Measurements from ENCODE around the gene ZBTB2.
"Not testable (repeated sequence)": the region's sequence is repeated elsewhere in the genome, so short reads cannot be mapped to it uniquely, and the experiment has no call there.

The ZBTB2 gene

DNA sequence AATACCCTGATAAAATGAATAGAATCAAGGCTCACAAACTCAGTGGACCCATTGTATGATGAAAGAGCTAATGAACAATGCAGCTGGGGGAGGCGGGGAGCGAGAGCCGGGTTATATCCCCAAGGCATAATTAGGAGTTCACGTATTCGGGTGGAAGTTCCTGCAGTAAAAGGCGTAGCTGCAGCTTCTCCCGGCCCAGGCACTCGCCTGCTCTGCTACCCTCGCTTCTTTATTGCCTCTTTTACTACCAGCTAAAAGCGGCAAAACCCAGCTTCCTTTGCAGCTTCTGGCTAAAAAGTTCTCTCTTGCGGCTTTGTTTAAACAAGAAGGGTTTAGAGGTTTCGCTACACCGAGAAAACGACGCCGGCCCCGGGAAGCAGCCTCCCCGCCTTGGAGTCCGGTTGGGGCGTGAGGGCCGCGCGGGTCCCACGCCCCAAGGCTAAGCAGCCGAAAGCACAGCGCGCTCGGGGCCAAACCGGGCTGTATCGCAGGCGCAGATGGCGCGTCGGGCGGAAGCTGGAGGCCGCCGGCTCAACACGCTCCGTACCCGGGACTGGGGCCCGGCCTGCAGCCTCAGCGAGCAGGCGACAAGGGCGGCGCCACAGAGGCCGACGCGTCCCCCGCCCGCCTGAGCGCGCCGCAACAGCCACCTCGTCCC, 1.6 kb downstream of the ZBTB2 start:
- Mint-ChIP-seq H3K4me1 (ENCODE audit: low read depth) (peaks cover 70% of the 10 kb centered on the region), H3K27ac (peak overlapping the region; percentile 97), H3K36me3 (peaks cover 2% of the 10 kb centered on the region), H3K9me3 (ENCODE audit: low read depth) (no peaks in the 10 kb centered on the region), H3K27me3 (no peaks in the 10 kb centered on the region), H3K4me3 (peak overlapping the region; percentile 95)

DNA sequence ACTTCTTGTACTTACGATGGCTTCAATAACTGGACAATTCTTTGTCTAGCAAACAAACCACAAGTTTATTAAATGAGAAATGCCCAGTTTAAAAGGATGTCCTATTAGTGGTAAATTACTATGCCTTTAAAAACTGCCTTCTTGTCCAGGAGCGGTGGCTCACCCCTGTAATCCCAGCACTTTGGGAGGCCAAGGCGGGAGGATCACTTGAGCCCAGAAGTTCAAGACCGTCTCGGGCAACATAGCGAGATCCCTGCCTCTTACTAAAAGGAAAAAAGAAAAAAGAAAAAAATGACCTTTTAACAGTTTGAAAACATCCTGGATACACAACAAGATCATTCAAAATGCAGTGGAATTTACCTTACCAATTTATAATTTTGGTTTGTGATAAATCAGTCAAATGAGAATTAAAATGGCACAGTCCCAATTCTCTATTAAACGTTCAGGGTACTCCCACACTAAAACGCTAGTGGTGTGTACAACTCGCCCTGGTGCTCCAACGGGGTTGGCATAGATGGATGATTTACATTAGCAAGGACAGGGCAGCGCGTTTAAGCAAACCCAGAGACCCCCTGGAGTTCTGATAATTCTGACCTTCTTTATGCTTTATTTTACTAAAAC, 2.3 kb downstream of the ZBTB2 start:
- peaks cover 71% of the 10 kb centered on the region for H3K4me1 Mint-ChIP-seq (ENCODE audit: low read depth)
- H3K36me3 Mint-ChIP-seq: peaks cover 4% of the 10 kb centered on the region
- H3K27me3 Mint-ChIP-seq: no peaks in the 10 kb centered on the region
- peak overlapping the region; percentile 95 for H3K4me3 Mint-ChIP-seq
- H3K27ac Mint-ChIP-seq: peak overlapping the region; percentile 97
- no peaks in the 10 kb centered on the region for H3K9me3 Mint-ChIP-seq (ENCODE audit: low read depth)

DNA sequence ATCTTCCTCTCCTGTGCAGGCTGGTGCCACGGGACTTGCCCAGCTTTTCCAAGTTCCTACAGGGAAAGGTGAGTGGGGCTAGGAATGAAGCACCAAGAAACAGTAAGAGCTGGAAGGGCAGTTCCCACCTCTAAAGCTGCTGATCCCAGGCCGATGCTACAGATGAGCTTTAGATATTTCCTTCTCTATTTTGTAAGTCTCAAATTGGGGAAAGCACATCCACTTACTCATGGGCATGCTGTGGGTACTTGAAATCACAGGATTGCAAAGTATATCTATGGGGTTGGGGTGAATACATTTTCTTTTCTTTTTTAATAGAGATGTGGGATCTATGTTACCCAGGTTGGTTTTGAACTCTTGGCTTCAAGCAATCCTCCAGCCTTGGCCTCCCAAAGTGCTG, 3.1 kb downstream of the ZBTB2 start:
- Mint-ChIP-seq H3K36me3 (peaks cover 5% of the 10 kb centered on the region), H3K27me3 (no peaks in the 10 kb centered on the region), H3K4me1 (ENCODE audit: low read depth) (peaks cover 66% of the 10 kb centered on the region), H3K4me3 (peak overlapping the region; percentile 57), H3K9me3 (ENCODE audit: low read depth) (no peaks in the 10 kb centered on the region), H3K27ac (peak overlapping the region; percentile 90)

DNA sequence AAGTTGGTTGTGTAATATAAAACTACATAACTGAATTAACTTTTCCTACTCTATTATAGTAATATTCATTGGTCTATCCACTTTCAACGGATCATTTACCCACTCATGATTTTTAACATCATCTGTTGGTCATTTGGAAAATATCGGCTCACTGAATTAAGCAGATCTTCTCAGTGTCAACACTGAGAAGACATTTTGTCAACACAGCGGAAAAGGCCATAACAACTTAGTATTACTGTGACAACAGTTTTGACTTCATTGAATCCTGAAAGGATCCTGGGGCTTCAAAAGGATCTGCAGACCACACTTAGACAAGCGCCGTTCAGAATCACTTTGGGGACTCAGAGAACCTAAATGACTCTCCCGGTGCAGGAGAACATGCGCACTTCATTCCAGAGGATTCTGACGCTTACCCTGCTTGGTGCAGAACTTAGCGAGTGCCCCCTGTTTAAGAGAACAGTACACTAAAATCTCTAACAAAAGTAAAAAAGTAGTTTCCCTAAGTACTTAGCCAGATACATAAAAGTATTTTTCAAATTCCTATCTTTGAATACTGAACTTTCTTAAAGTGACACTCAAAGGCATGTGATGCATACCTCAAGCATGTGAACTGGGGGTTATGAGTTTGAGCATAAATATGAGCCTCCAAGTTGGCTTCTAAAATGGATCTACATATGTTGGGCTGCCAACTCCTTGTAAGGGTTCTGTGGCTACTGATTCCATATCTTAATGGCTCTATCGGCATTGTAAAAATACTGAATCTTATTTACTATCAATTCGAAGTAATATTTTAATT, 4.0 kb downstream of the ZBTB2 start:
- Mint-ChIP-seq H3K9me3 (ENCODE audit: low read depth) (no peaks in the 10 kb centered on the region), H3K27ac (peak overlapping the region; percentile 70)

DNA sequence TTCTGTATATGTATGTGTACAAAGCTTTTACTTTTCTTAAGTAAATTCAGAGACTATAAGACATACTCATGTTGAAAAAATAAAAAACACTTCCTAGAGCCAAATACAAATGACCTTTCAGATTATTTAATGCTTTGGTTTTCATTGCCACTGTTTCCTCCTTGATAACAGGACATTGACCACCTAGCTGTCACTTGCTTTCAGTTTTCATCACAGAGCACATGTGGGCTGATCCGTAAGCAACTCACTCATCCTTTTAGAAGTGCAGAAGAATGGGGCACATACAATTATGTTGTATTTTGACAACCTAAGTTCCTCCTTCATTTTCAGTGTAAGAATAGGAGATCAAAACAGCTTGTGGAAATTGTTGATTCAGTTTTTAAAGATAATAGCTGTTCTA, 6.2 kb downstream of the ZBTB2 start:
- peak overlapping the region; percentile 30 for H3K4me3 Mint-ChIP-seq
- H3K4me1 Mint-ChIP-seq (ENCODE audit: low read depth): peaks cover 67% of the 10 kb centered on the region
- H3K36me3 Mint-ChIP-seq: peaks cover 5% of the 10 kb centered on the region
- H3K9me3 Mint-ChIP-seq (ENCODE audit: low read depth): no peaks in the 10 kb centered on the region
- H3K27me3 Mint-ChIP-seq: no peaks in the 10 kb centered on the region
- H3K27ac Mint-ChIP-seq: peak overlapping the region; percentile 64

More for the DNA sequence above, 4.0 kb downstream of the ZBTB2 start:
- peaks cover 5% of the 10 kb centered on the region for H3K36me3 Mint-ChIP-seq
- H3K27me3 Mint-ChIP-seq: no peaks in the 10 kb centered on the region
- H3K4me3 Mint-ChIP-seq: no peak overlapping the region
- H3K4me1 Mint-ChIP-seq (ENCODE audit: low read depth): peaks cover 58% of the 10 kb centered on the region

- Mint-ChIP-seq H3K36me3 (peaks cover 5% of the 10 kb centered on the region), H3K9me3 (ENCODE audit: low read depth) (no peaks in the 10 kb centered on the region), H3K27ac (peak overlapping the region; percentile 8), H3K4me1 (ENCODE audit: low read depth) (peaks cover 71% of the 10 kb centered on the region), H3K27me3 (no peaks in the 10 kb centered on the region), H3K4me3 (no peak overlapping the region)
Observed at GRCh38 chr6:151384151-151384550, 7.2 kb downstream of the ZBTB2 start.

DNA sequence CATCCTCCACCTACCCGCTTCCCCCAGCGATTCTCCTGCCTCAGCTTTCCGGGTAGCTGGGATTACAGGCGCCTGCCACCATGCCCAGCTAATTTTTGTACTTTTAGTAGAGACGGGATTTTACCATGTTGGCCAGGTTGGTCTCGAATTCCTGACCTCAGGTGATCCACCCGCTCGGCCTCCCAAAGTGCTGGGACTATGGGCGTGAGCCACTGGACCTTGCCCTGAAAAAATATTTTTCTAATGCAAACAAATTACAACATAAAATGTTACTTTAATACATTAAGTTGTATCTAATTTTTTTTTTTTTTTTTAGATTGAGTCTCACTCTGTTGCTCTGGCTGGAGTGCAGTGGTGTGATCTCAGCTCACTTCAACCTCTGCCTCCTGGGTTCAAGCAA, 8.7 kb downstream of the ZBTB2 start:
- H3K27ac Mint-ChIP-seq; H3K36me3 Mint-ChIP-seq; H3K9me3 Mint-ChIP-seq (ENCODE audit: low read depth); H3K27me3 Mint-ChIP-seq; H3K4me3 Mint-ChIP-seq: not testable (repeated sequence)
- peaks cover 70% of the 10 kb centered on the region for H3K4me1 Mint-ChIP-seq (ENCODE audit: low read depth)

DNA sequence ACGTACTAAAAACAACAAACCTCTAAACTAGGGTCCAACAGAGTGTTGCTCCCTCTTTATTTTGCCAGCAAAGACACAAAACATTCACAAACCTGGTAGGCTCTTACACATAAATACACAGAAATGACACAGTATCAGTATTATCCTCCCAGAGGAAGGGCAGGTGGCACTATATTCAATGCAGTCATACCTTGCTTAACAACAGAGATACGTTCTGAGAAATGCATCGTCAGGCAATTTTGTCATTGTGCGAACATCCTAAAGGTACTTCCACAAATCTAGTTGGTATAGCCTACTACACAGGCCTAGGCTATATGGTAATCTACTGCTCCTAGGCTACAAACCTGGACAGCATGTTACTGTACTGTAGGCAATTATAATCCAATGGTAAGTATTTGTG, 9.6 kb downstream of the ZBTB2 start:
- H3K27ac Mint-ChIP-seq: peak overlapping the region; percentile 35
- H3K36me3 Mint-ChIP-seq: peaks cover 5% of the 10 kb centered on the region
- peaks cover 66% of the 10 kb centered on the region for H3K4me1 Mint-ChIP-seq (ENCODE audit: low read depth)
- peak overlapping the region; percentile 55 for H3K4me3 Mint-ChIP-seq
- H3K27me3 Mint-ChIP-seq: no peaks in the 10 kb centered on the region
- H3K9me3 Mint-ChIP-seq (ENCODE audit: low read depth): no peaks in the 10 kb centered on the region

- H3K27me3 Mint-ChIP-seq: no peaks in the 10 kb centered on the region
- H3K27ac Mint-ChIP-seq: peak overlapping the region; percentile 95
- H3K4me3 Mint-ChIP-seq: peak overlapping the region; percentile 75
- no peaks in the 10 kb centered on the region for H3K9me3 Mint-ChIP-seq (ENCODE audit: low read depth)
- peaks cover 5% of the 10 kb centered on the region for H3K36me3 Mint-ChIP-seq
- H3K4me1 Mint-ChIP-seq (ENCODE audit: low read depth): peaks cover 68% of the 10 kb centered on the region
Observed at GRCh38 chr6:151380848-151381205, 10.5 kb downstream of the ZBTB2 start.

DNA sequence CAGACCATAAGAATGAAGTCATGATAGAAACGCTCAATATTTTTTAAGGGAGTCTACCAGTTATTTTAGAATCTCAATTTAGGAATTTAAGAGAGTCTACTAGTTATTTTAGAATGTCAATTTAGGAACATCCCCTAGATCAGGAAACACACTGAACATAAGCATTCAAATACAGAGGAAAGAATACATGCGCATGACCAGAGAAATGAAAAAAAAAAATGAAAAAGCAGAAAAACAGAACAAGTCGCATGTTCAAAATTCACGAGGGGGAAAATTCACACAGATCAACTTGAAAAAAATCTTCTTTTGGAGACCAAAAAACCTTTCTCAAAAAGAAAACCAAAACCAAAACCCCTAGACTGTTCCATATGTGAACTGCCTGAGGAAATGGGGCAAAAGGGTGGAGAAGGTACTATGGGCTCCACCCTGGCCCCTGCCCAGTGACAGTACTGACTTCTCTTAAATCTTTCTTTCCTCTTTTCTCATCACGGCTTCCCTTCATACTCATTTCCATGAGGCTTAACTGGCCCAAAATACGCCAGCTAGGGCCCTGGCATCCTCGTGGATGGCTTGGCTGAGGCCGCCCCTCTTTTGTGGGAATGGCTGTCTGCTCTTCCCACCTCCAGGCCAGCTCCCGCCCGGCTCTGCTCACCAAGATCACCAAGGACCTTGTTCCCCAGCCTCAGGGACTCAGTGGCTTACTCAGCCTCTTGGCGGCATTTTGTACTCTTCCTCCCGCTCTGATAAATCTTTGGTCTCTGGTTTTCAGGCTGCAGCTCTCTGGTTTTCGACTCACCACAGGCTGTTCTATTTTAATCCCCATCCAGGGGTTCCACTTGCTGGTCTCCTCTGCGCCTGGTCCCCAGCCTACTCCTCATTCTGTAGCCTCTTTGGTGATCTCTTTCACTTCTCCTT, 11.2 kb downstream of the ZBTB2 start:
- peak overlapping the region; percentile 75 for H3K4me3 Mint-ChIP-seq
- no peaks in the 10 kb centered on the region for H3K9me3 Mint-ChIP-seq (ENCODE audit: low read depth)
- peaks cover 5% of the 10 kb centered on the region for H3K36me3 Mint-ChIP-seq
- peaks cover 68% of the 10 kb centered on the region for H3K4me1 Mint-ChIP-seq (ENCODE audit: low read depth)
- H3K27ac Mint-ChIP-seq: peak overlapping the region; percentile 95
- no peaks in the 10 kb centered on the region for H3K27me3 Mint-ChIP-seq

DNA sequence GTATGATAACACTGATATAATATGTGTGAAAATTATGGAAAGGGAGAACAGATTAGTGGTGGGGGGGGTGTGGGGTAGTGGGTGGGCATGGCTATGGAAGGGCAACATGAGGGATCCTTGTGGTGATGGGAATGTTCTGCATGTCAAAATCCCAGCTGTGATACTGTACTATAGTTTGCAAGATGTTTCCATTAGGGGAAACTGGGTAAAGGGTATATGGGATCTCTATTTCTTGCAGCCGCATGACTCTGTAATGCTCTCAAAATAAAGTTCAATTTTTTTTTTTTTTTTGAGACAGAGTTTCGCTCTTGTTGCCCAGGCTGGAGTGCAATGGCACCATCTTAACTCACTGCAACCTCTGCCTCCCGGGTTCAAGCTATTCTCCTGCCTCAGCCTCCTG, 14.3 kb downstream of the ZBTB2 start:
- no peaks in the 10 kb centered on the region for H3K9me3 Mint-ChIP-seq (ENCODE audit: low read depth)
- H3K36me3 Mint-ChIP-seq: peaks cover 4% of the 10 kb centered on the region
- peaks cover 79% of the 10 kb centered on the region for H3K4me1 Mint-ChIP-seq (ENCODE audit: low read depth)
- no peak overlapping the region for H3K4me3 Mint-ChIP-seq
- H3K27ac Mint-ChIP-seq: no peak overlapping the region
- H3K27me3 Mint-ChIP-seq: no peaks in the 10 kb centered on the region

DNA sequence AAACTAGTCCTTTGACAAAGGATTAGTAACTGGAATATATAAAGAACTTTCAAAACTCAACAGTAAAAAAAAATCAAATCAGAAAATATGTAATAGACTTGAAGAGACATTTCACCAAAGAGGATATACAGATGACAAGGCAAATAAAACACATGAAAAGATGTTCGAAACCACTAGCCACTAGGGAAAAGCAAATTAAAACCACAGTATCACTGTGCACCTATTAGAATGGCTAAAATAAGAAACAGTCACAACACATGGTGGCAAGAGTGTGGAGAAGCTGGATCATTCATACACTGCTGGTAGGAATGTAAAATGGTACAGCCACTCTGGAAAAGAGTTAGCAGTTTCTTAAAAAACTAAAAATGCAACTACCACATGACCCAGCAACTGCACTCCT, 14.9 kb downstream of the ZBTB2 start:
- Mint-ChIP-seq H3K36me3 (peaks cover 11% of the 10 kb centered on the region), H3K27me3 (no peaks in the 10 kb centered on the region), H3K9me3 (ENCODE audit: low read depth) (no peaks in the 10 kb centered on the region), H3K27ac (peak overlapping the region; percentile 36), H3K4me3 (peak overlapping the region; percentile 42), H3K4me1 (ENCODE audit: low read depth) (peaks cover 81% of the 10 kb centered on the region)

DNA sequence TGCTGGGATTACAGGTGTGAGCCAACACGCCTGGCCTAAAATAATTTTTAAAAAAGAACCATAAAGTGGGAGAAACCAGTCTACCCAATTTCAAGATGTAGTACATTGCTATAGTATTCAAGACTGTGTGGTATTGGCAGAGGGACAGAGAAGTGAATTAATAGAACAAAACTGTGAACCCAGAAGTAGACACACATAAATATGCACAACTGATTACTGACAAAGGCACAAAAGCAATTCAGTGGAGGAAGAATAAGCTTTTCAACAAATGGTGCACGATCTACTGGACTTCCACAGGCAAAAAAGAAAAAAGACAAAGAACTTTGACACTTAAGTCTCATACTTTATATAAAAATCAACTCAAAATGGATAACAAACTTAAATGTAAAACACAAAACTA, 15.5 kb downstream of the ZBTB2 start:
- H3K9me3 Mint-ChIP-seq (ENCODE audit: low read depth): no peaks in the 10 kb centered on the region
- no peaks in the 10 kb centered on the region for H3K27me3 Mint-ChIP-seq
- H3K4me1 Mint-ChIP-seq (ENCODE audit: low read depth): peaks cover 81% of the 10 kb centered on the region
- peaks cover 11% of the 10 kb centered on the region for H3K36me3 Mint-ChIP-seq
- no peak overlapping the region for H3K4me3 Mint-ChIP-seq
- no peak overlapping the region for H3K27ac Mint-ChIP-seq

- H3K27me3 Mint-ChIP-seq: no peaks in the 10 kb centered on the region
- H3K4me3 Mint-ChIP-seq: peak overlapping the region; percentile 74
- H3K36me3 Mint-ChIP-seq: peaks cover 11% of the 10 kb centered on the region
- no peaks in the 10 kb centered on the region for H3K9me3 Mint-ChIP-seq (ENCODE audit: low read depth)
- H3K27ac Mint-ChIP-seq: peak overlapping the region; percentile 61
- H3K4me1 Mint-ChIP-seq (ENCODE audit: low read depth): peaks cover 67% of the 10 kb centered on the region
Observed at GRCh38 chr6:151374036-151374683, 17.2 kb downstream of the ZBTB2 start.

Measured in activated naive CD8-positive, alpha-beta T cell (primary cell).